OCI-LY7 (cell line): ENCODE measurements around the gene HES7.

ENCODE experiments used
- EZH2phosphoT487 ChIP-seq: fragments of 200-600 bp; sonication (generic); IDR thresholded peaks from 2 replicates; pipeline ENCODE4 v1.6.1; 2018; ENCODE audit warnings: low read depth, borderline replicate concordance, mild to moderate bottlenecking, mixed run types, antibody characterized with exemption, low read length, moderate library complexity, mixed read lengths
- TF ChIP-seq, protein P1 (sequence below): fragments of 200-600 bp; sonication (generic); conservative IDR thresholded peaks from 2 replicates; pipeline ENCODE4 v1.5.1; 2014; ENCODE audit warnings: mild to moderate bottlenecking, antibody characterized with exemption, low read length, moderate library complexity, mixed read lengths

DNA sequence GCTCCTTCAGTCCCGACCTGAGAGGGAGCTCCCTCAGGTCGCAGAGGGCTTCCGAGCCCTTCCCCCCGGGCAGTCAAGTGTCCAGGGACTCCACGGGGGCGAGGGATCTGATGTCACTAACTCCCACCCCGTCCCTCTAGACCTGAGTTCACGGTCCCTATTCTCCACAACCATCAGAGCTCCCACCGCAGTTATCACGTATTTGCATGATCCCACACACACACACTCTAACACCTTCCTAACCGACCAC, 32.0 kb upstream of the HES7 start:
- TF ChIP-seq, protein P1, sequence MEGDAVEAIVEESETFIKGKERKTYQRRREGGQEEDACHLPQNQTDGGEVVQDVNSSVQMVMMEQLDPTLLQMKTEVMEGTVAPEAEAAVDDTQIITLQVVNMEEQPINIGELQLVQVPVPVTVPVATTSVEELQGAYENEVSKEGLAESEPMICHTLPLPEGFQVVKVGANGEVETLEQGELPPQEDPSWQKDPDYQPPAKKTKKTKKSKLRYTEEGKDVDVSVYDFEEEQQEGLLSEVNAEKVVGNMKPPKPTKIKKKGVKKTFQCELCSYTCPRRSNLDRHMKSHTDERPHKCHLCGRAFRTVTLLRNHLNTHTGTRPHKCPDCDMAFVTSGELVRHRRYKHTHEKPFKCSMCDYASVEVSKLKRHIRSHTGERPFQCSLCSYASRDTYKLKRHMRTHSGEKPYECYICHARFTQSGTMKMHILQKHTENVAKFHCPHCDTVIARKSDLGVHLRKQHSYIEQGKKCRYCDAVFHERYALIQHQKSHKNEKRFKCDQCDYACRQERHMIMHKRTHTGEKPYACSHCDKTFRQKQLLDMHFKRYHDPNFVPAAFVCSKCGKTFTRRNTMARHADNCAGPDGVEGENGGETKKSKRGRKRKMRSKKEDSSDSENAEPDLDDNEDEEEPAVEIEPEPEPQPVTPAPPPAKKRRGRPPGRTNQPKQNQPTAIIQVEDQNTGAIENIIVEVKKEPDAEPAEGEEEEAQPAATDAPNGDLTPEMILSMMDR = no peak
- no peak for TF ChIP-seq EZH2phosphoT487
